ENCODE measurements around the gene EPG5.

- no peak for TF ChIP-seq CTCF (IDR thresholded peaks at IDR 0.05; ENCODE audit: poor library complexity)
- TF ChIP-seq EZH2phosphoT487 (IDR thresholded peaks at IDR 0.05; ENCODE audit: low read depth, severe bottlenecking, unreplicated experiment), result no peak
- TF ChIP-seq EZH2 (IDR thresholded peaks at IDR 0.05; ENCODE audit: borderline replicate concordance), result no peak
Measured at GRCh38 chr18:45896991-45897390, 70.1 kb downstream of the EPG5 start.
